Fibroblast of skin of abdomen (primary cell): ENCODE results near the gene OR4A16. TPM values are rescaled to one million over a fixed set of nuclear protein-coding genes. Genes with fewer than 3 reads are reported as not detected.

ENCODE experiments used
- DNase-seq: peaks from one replicate; pipeline ENCODE4 v3.0.0-alpha.2; 2013
- polyA plus RNA-seq, 2 experiments: library from polyadenylated mRNA; unstranded; fragments of 120-200 nt; gene quantifications; one replicate each; pipeline ENCODE4 v1.2.1, GENCODE V29; 2013; ENCODE audit not compliant: insufficient read length in 2 of 2

The OR4A16 gene
- not detected for polyA plus RNA-seq (2013, experiment 1 of 2; ENCODE audit: insufficient read length)
- polyA plus RNA-seq (2013, experiment 2 of 2; ENCODE audit: insufficient read length), result not detected

GRCh38 chr11:55342901-55343300 is at the start of gene OR4A16:
OR4A16 (plus strand) TSS chr11:55343201; CDS start chr11:55343201, 0 bp downstream.
- DNase-seq, result no peak

- DNase-seq, result no peak
Observed at GRCh38 chr11:55324500-55324899, 18.5 kb upstream of the OR4A16 start.

DNA sequence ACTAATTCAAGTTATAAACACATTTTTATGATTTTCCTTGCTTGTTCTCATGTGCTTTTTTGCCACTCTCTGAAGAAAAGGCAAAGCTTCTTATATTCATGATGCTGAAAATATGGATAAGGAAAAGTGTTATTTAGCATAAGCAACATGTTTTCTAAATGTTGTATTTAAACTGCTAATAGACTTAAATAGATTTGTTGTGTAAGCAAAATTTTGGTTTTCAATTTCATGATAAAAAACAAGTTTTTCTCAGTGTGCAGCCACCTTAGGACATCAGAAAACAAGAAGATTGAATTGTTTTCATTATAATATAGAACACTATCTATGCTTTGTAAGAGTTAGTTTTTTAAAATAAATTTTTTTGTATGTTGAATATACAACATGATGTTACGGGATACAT is 2.3 kb downstream of the OR4A16 start:
- no peak for DNase-seq

DNA sequence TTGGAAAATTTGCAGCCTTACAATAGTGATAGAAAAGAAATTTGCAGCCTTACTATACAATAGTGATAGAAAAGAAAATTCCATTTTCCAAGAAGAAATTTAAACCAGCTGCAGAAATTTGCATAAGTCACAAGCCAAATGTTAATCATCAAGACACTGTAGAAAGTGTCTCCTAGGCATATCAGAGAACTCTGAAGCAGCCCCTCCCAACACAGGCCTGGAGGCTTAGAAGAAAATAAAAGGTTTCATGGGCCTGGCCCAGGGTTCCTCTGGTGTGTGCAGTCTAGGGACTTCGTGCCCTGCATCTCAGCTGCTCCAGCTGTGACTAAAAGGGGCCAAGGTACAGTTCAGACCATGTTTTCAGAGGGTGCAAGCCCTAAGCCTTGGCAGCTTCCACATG is 6.0 kb downstream of the OR4A16 start:
- DNase-seq, result no peak

DNA sequence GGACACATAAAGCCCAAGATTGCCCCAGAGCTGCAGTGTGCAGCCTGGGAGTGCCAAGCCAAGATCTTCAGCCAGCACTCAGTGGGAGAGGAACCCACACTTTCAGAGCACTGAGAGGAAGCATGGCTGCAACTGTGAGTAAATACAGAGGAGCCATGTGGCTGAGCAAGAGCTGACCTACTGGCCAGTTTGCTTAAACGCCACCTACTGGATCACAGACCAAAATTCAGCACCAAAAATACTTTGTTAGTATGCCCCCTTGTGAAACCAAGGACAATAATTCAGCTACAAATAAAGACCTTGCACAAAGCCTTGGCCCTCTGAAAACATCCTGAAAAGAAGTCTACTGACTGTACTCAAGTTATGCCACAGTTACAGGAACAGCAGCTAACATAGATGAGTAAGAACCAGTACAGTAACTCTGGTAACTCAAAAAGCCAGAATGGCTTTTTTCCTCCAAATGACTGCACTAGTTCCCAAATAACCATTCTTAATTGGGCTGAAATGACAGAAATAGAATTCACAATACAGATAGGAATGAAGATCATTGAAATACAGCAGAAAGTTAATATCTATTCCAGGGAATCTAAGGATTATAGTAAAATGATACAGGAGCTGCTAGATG is 14.7 kb downstream of the OR4A16 start:
- DNase-seq, result no peak

GRCh38 chr11:55367674-55368073 is 24.7 kb downstream of the OR4A16 start, which contains the start of gene OR4A15:
OR4A15 (plus strand) TSS chr11:55367974; CDS start chr11:55367974, 0 bp downstream.
- DNase-seq, result no peak
